HL-60 (cell line): Measurements from ENCODE around the gene NRP1.

Experiments
- DNase-seq, 2 experiments: peaks; one replicate each; pipeline ENCODE4 v3.0.0-alpha.2; 2010 to 2020; ENCODE audit warnings: low read depth in 1 of 2, low spot score in 1 of 2
- H3K27ac ChIP-seq: fragments of 250-450 bp; sonication (Bioruptor Pico); replicated peaks from 2 replicates; pipeline ENCODE4 v1.5.1; 2020; ENCODE audit warnings: mild to moderate bottlenecking, moderate library complexity
- H3K27me3 ChIP-seq: fragments of 250-450 bp; sonication (Bioruptor Pico); 2 replicates; pipeline ENCODE4 v1.5.1; 2021; ENCODE audit warnings: mild to moderate bottlenecking, moderate library complexity; ENCODE audit not compliant: insufficient read depth, poor library complexity, severe bottlenecking
- H3K4me3 ChIP-seq: replicated peaks from 2 replicates; pipeline ENCODE4 v1.5.1; 2011; ENCODE audit warnings: mild to moderate bottlenecking, control low read depth, low read length; ENCODE audit not compliant: insufficient read depth
- CTCF ChIP-seq: IDR thresholded peaks from one replicate; pipeline ENCODE4 v1.5.1; 2011; ENCODE audit warnings: low read length, control low read depth, inconsistent platforms; ENCODE audit not compliant: insufficient read depth
- GABPA ChIP-seq: IDR thresholded peaks from 2 replicates; pipeline ENCODE4 v1.6.1; 2012; ENCODE audit warnings: low read depth
- POLR2AphosphoS5 ChIP-seq: IDR thresholded peaks from 2 replicates; pipeline ENCODE4 v1.6.1; 2012; ENCODE audit warnings: low read depth
- SPI1 ChIP-seq: IDR thresholded peaks from 2 replicates; pipeline ENCODE4 v1.6.1; 2012; ENCODE audit warnings: low read depth, mild to moderate bottlenecking, borderline replicate concordance
- TF ChIP-seq, protein P1 (sequence below): IDR thresholded peaks from 2 replicates; pipeline ENCODE4 v1.6.1; 2012; ENCODE audit warnings: low read depth; ENCODE audit not compliant: insufficient replicate concordance

Gene NRP1

GRCh38 chr10:33150889-33151288 lies 183.6 kb downstream of the NRP1 start:
- H3K4me3 ChIP-seq = no peak overlapping the region
- no peak for DNase-seq
- no peak for TF ChIP-seq SPI1
- TF ChIP-seq POLR2AphosphoS5 = no peak
- no peak for TF ChIP-seq CTCF
- TF ChIP-seq, protein P1, sequence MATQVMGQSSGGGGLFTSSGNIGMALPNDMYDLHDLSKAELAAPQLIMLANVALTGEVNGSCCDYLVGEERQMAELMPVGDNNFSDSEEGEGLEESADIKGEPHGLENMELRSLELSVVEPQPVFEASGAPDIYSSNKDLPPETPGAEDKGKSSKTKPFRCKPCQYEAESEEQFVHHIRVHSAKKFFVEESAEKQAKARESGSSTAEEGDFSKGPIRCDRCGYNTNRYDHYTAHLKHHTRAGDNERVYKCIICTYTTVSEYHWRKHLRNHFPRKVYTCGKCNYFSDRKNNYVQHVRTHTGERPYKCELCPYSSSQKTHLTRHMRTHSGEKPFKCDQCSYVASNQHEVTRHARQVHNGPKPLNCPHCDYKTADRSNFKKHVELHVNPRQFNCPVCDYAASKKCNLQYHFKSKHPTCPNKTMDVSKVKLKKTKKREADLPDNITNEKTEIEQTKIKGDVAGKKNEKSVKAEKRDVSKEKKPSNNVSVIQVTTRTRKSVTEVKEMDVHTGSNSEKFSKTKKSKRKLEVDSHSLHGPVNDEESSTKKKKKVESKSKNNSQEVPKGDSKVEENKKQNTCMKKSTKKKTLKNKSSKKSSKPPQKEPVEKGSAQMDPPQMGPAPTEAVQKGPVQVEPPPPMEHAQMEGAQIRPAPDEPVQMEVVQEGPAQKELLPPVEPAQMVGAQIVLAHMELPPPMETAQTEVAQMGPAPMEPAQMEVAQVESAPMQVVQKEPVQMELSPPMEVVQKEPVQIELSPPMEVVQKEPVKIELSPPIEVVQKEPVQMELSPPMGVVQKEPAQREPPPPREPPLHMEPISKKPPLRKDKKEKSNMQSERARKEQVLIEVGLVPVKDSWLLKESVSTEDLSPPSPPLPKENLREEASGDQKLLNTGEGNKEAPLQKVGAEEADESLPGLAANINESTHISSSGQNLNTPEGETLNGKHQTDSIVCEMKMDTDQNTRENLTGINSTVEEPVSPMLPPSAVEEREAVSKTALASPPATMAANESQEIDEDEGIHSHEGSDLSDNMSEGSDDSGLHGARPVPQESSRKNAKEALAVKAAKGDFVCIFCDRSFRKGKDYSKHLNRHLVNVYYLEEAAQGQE = no peak
- no peak for TF ChIP-seq GABPA
- no peak overlapping the region for H3K27ac ChIP-seq
- H3K27me3 ChIP-seq = no peaks in the 10 kb centered on the region

- Histone ChIP-seq H3K27me3 (no peaks in the 10 kb centered on the region), H3K4me3 (no peak overlapping the region), H3K27ac (no peak overlapping the region)
- DNase-seq = no peak
- TF ChIP-seq, protein P1 = no peak
- TF ChIP-seq POLR2AphosphoS5 (no peak), SPI1 (no peak), GABPA (no peak), CTCF (no peak)
These were observed 184.3 kb downstream of the NRP1 start for GRCh38 chr10:33150146-33150545.

DNA sequence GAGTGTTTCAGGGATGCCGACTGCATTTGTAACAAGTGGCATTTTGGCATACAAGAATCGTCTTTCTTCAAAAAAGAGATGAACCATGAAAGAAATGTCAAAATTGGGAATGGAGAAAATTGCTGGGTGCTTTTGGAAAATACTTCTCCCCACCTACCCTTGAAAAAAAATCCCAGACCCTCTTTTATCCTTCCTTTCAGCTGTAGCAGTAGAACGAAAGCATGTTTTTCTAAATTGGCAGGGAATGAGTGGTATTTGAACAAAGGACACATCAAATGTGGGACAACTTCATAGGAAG lies 187.5 kb downstream of the NRP1 start:
- Histone ChIP-seq H3K27ac (no peak overlapping the region), H3K4me3 (no peak overlapping the region), H3K27me3 (no peaks in the 10 kb centered on the region)
- TF ChIP-seq GABPA = no peak
- TF ChIP-seq SPI1 = no peak
- TF ChIP-seq CTCF = no peak
- TF ChIP-seq, protein P1 = no peak
- no peak for TF ChIP-seq POLR2AphosphoS5
- no peak for DNase-seq
